Cardiac fibroblast (primary cell): ENCODE results near the gene CTR9.

Experiments used
- DNase-seq, 2 donors: peaks; one replicate each; pipeline versions ENCODE4 v3.0.0 to v3.0.0-alpha.2; 2010; ENCODE audit warnings: low read depth in 2 of 2
- H3K4me3 ChIP-seq, 2 donors: replicated peaks in 1 of 2; 1 replicate in 1 of 2; 2 replicates in 1 of 2; pipeline ENCODE4 v1.5.1; 2011; ENCODE audit warnings: low read depth in 2 of 2, low read length in 2 of 2, mild to moderate bottlenecking in 2 of 2, moderate library complexity in 1 of 2
- TF ChIP-seq, protein P1 (sequence below): IDR thresholded peaks from one replicate; pipeline ENCODE4 v1.5.1; 2011; ENCODE audit warnings: low read depth, mild to moderate bottlenecking, low read length, inconsistent platforms

Gene CTR9

DNA sequence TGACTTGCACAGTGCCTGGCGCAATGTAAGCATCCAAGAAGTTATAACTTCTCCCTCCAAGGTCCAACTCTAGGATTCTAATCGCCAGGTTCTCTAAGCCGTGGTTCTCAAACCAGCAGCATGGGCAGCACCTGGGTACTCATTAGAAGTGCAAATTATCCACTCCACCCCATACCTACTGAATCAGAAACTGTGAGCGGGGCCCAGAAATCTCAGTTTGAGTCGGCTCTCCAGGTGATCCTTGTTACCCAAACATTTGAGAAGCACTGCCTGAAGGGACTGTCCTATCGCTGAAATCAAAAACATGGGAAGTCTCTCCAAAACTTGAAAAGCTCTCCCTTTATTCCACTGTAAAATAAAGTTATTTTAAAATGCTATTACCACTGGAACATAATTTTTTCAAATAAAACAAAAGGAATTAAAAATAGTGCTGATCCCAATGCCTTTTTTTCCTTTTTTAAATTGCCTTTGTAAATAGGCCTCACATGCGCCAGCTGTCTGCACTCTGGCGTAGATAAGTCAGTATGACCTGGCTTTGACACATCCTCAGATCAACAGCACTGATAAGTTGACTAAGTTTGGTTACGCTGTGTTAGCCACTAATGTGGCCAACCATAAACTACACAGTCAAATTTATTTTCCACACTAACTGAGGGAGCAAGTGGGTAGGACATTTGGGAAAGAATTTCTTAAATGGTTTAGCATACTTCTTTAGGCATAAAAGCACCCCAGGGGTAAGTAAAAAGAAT, 8.4 kb upstream of the CTR9 start:
- no peak overlapping the region for H3K4me3 ChIP-seq

GRCh38 chr11:10743354-10744000, 7.6 kb upstream of the CTR9 start:
- TF ChIP-seq, protein P1, sequence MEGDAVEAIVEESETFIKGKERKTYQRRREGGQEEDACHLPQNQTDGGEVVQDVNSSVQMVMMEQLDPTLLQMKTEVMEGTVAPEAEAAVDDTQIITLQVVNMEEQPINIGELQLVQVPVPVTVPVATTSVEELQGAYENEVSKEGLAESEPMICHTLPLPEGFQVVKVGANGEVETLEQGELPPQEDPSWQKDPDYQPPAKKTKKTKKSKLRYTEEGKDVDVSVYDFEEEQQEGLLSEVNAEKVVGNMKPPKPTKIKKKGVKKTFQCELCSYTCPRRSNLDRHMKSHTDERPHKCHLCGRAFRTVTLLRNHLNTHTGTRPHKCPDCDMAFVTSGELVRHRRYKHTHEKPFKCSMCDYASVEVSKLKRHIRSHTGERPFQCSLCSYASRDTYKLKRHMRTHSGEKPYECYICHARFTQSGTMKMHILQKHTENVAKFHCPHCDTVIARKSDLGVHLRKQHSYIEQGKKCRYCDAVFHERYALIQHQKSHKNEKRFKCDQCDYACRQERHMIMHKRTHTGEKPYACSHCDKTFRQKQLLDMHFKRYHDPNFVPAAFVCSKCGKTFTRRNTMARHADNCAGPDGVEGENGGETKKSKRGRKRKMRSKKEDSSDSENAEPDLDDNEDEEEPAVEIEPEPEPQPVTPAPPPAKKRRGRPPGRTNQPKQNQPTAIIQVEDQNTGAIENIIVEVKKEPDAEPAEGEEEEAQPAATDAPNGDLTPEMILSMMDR: no peak
- H3K4me3 ChIP-seq: no peak overlapping the region
- no peak for DNase-seq

More for the DNA sequence above, 8.4 kb upstream of the CTR9 start:
- DNase-seq: peak; percentile 11 to 56
- TF ChIP-seq, protein P1: no peak

DNA sequence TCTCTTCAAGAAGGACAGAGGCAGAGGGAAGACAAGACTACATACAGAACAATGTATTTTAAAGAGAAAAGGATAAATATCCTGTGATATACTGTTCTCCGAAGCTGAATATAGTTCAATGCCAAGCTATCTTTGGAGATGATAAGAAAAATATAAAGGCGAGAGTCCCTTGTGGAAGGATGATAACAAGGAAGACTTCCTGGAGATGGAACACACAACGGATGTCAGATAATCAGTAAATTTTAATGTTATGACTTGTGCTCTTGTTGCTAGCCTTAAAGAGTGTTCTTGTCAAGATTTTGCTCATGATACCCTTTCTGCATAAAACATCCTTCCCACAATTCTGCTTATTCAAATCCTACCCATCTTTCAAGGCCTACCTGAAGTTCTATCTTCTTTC, 6.8 kb upstream of the CTR9 start:
- no peak overlapping the region for H3K4me3 ChIP-seq
- no peak for DNase-seq
- TF ChIP-seq, protein P1: no peak

DNA sequence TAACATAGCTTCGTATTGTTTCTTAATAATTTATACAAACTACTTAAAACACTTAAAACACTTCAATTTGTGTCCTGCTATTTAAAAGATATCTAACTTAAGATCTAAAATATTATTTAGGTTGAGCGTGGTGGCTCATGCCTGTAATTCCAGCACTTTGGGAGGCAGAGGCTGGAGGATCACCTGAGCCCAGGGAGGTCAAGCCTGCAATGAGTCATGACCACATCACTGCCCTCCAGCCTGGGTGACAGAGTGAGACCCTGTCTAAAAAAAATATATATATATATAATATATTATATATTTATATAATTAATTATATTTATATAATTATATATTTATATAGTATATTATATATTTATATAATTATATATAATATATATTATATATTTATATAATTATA, 4.2 kb upstream of the CTR9 start:
- no peak overlapping the region for H3K4me3 ChIP-seq
- TF ChIP-seq, protein P1: no peak

DNA sequence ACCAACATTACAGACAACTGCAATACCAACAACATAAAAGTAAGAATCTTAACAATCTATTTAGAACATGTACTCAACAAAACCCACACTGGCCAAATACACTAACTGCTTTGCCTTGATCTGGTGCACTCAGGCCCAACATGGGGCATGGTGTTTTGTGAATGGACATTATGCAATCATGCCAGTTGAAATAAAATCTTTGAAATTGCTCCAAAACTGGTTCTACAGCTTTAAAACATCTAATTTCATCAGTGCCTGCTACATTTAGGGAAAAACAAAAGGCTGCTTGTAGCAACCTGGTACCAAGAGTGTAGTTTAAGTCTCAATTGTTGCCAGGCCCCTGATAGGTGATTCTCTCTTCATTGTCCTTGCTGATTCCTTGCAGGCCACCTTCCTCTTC, 3.3 kb upstream of the CTR9 start:
- H3K4me3 ChIP-seq: no peak overlapping the region
- no peak for DNase-seq
- TF ChIP-seq, protein P1: no peak

More for the DNA sequence above, 4.2 kb upstream of the CTR9 start:
- no peak for DNase-seq

DNA sequence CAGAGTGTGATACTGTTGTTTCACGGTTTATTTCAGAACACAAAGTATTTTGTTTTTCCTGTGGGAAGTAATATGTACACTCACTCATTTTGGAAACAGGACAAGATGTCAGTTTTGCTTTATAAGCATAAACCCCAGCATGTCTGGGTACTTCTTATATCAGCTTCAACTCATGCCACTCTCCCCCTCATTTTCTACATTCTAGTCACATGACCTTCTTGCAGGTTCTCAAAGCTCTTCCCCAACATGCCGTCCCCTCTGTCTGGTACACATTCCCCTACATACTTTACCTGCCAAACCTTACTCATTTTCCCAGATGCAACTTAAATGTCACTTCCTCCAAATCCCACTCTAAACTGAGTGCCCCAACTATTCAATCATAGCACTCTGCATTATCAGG, 1.6 kb upstream of the CTR9 start:
- TF ChIP-seq, protein P1: no peak
- DNase-seq: no peak
- no peak overlapping the region for H3K4me3 ChIP-seq
